Gastrocnemius medialis (tissue), 4 donors: ENCODE data around the gene TBC1D2.

Experiments
- CTCF ChIP-seq, 5 experiments: fragments of 450-650 bp in 3 of 5; fragments of 200-600 bp in 2 of 5; sonication (generic) in 2 of 5; IDR thresholded peaks in 4 of 5; conservative IDR thresholded peaks in 1 of 5; 1 replicate in 4 of 5; 2 replicates in 1 of 5; pipeline ENCODE4 v1.5.1; 2016 to 2019; ENCODE audit warnings: antibody characterized with exemption in 5 of 5, mild to moderate bottlenecking in 3 of 5, moderate library complexity in 3 of 5
- POLR2A ChIP-seq, 2 donors: fragments of 450-650 bp; IDR thresholded peaks; one replicate each; pipeline ENCODE4 v1.6.1; 2017; ENCODE audit warnings: antibody characterized with exemption in 2 of 2, mild to moderate bottlenecking in 2 of 2, moderate library complexity in 2 of 2

- TF ChIP-seq CTCF (IDR thresholded peaks at IDR 0.05 in 4 of 5, conservative IDR thresholded peaks at IDR 0.05 in 1 of 5) (no peak), POLR2A (IDR thresholded peaks at IDR 0.05) (no peak)
Measured at GRCh38 chr9:98253565-98253964, 1.9 kb downstream of the TBC1D2 start.
